ENCODE measurements around the gene ELP4.

Gene ELP4

DNA sequence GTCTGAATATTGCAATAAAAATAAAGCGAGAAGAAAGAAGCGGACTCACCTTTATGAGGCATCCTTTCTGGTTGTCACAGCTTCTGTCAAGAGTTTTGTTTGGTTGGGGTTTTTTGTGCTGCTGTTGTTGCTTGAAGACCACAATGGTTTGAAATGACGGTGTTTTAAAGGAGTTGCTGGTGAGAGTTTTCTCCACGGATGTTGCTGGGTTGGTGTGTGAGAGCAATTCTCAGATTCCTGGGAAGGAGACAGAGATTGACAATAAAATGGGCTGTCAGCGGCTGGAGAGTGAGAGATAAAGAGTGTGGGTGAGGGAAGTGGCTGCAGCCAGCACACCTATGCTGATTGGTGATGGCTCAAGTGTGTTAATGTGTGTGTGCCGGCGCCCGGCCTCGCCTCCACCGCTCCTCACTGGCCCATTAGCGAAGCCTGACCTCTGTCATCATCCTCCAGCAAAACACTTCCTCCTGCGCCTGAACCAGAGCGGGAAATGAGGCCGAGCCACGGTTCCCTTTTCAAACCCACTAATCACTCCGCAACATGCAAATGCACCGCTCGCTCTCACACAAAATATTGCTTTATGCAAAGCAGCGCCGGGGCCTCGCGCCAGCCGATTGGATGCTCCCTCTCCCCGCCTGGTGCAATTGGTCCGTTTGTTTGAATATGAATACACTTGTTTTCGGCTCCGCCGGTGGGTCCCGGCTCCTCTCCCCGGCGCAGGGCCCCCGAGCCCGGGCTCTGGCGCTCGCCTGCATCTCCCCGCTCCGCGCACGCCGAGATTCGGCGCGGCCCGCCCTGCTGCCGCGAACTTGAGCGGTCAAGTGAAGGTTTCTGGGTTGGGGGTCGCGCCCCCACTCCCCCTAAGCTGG, 301.4 kb downstream of the ELP4 start, which contains the start of gene PAX6:
Gene PAX6, minus strand, starts transcription at position 544 of the 869 bp plus-strand sequence. CDS start 4,911 bp downstream, outside the sequence.
- TF ChIP-seq ZFX (IDR thresholded peaks at IDR 0.05) = no peak
- TF ChIP-seq, protein P1, sequence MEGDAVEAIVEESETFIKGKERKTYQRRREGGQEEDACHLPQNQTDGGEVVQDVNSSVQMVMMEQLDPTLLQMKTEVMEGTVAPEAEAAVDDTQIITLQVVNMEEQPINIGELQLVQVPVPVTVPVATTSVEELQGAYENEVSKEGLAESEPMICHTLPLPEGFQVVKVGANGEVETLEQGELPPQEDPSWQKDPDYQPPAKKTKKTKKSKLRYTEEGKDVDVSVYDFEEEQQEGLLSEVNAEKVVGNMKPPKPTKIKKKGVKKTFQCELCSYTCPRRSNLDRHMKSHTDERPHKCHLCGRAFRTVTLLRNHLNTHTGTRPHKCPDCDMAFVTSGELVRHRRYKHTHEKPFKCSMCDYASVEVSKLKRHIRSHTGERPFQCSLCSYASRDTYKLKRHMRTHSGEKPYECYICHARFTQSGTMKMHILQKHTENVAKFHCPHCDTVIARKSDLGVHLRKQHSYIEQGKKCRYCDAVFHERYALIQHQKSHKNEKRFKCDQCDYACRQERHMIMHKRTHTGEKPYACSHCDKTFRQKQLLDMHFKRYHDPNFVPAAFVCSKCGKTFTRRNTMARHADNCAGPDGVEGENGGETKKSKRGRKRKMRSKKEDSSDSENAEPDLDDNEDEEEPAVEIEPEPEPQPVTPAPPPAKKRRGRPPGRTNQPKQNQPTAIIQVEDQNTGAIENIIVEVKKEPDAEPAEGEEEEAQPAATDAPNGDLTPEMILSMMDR (conservative IDR thresholded peaks at IDR 0.05) = no peak
- H3K27ac ChIP-seq = no peak within 1 kb of the TSS

DNA sequence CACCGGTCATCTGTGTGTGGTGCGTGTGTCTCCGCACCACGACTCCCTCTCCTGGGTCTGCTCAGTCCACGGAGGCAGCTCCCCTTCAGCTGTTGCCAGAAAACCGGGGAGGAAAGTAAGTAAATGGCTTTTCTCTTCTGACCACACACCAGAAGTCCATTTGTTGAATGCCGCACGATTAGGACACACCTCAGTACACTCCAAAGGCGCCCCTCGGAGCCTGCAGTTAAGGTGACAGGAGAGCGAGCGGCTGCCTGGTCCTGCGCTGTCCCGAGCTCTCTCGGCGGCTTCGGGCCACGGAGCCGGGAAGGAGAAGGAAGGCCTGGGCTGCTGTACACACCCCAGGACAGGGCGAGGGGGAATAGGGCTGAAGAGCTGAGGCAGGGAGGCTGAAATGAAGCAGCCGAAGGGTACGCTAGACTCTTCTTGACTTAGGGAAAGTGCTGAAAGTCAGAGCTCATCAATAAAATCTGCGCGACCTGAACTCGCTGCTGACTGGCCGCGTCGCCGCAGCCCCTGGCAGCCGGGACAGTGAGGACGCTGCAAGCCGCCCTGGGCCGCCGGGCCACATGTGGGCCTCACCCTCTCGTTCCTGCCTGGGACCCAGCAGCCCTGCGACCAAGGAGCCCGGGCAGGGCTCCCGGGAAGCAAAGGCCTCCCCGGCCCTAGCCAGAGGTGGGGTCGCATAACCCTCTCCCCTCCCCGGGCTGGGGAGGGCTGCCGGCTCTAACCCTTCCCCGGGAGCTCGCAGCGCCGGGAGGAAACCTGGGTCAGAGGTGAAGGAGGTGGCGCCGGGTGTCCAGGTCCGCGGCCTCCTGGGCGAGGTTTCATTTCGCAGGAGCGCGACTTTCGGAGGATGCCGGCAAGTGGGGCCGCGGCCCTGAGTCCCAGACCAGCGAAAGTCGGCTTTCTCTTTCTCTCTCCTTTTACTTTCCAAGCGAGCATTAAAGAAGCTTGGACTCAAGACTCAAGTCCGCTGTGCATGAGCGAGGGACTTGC, 303.1 kb downstream of the ELP4 start:
- no peak overlapping the region for H3K27ac ChIP-seq
- TF ChIP-seq, protein P1 (conservative IDR thresholded peaks at IDR 0.05) = no peak
- no peak for TF ChIP-seq ZFX (IDR thresholded peaks at IDR 0.05)

DNA sequence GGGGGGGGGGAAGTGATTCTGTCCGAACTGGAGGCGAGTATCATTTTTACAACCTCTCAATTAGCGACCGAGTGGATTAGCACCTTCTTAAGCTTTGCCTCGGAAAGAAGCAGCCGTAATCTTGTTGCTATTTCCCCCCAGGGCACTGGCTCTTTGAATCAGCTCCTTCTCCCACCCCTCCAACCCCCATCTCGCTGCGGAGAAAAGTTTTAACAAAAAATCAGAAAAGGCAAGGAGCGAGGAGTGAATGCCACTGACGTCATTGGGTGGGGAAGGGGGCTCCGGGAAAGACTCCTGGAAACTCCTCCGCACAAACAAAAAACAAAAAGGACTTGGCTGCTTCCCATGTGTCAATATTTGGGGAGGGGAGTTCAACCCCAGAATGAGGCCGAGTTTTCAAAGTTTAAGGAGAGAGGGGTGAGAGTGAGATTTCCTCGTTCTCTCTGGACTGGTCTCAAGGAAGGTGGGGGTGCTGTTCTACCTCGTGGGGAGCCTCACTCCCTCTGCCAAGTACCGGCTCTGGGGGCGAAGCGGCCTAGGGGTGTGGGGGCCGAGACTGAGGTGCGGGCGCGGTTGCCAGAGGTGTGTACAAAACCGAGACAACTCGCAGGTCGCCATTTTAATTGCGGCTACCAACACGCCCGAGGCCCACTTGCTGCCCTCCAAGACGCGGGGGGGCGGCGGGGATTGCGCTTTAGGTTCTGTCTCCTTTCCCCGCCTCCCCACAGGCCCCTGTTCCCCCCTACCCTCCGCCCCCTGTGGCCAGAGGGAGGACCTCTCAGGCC, 304.0 kb downstream of the ELP4 start:
- TF ChIP-seq, protein P1 (conservative IDR thresholded peaks at IDR 0.05) = no peak
- TF ChIP-seq ZFX (IDR thresholded peaks at IDR 0.05) = no peak

DNA sequence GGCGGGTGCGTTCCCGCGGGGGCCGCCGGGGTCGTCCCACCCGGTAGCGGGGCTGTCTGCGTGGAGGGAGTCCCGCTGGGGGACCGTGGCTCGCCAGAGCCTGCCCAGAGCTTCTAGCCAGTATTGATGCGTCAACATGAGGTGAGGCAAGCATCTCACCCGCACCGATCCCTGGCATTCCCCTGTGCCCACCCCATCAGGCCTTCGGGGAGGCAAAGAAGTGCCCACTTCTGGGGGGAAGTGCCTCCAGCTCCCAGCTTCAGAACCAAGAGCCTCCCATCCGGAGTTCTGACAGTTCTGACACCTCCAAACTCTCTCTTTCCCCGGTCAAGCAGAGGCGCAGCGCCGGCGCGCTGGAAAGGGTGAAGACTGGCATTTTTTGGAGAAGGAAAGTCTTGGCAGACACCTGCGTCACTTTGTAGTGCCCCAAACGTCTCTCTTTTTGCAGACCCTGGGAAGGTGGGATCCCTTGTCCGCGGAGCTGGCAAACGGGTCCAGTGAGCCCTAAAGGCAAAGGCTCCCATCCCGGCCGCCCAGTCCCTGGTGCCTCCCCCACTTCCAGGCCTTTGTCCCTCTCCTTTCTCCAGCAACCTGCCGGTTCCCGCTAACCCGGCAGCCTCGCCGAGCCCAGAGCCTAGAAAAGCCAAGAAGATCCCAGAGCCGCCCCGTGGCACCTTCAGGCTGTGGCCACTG, 304.8 kb downstream of the ELP4 start:
- TF ChIP-seq, protein P1 (conservative IDR thresholded peaks at IDR 0.05) = no peak
- TF ChIP-seq ZFX (IDR thresholded peaks at IDR 0.05) = no peak
- no peak overlapping the region for H3K27ac ChIP-seq

More for the DNA sequence above, 304.0 kb downstream of the ELP4 start:
- no peak overlapping the region for H3K27ac ChIP-seq

DNA sequence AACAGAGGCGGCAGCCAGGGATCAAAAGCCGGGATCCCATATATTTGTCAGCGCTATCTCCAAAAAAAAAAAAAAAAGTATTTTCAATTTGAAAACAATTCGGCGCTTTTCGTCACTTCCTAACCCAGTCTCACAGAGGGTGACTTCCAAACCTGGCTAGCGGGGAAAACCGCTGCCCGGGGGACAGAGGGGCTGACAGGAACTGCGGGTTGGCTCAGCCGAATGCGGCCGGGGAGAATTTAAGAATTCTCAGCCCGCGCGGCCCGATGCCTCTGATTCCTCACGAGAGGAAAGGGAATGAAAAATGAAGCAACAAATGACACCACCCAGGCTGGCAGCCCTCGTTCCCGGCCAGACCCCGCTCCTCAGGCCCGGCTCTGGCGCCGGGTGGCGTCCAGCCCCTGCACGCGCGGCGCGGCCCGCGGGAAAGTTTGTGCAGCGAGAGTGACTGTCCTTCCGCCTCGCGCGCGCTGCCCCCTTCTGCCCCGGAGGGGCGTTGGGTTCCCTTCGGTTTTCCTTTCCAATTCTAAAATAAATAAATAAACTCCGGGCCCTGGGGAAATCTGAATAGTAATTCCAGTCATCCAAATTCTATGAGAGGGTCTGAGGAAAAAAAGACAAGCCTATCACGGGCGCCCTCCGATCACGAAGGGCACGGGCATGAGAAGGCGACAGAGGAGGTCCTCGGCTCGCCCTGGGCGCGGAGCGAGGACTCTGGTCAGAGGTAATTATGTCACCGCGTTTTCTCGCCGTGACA, 306.3 kb downstream of the ELP4 start:
- no peak for TF ChIP-seq ZFX (IDR thresholded peaks at IDR 0.05)
- TF ChIP-seq, protein P1 (conservative IDR thresholded peaks at IDR 0.05) = no peak
- no peak overlapping the region for H3K27ac ChIP-seq
